Stimulated activated CD4-positive, alpha-beta T cell treated with anti-CD3 and anti-CD28 coated beads, Interleukin-12 subunit alpha, Interleukin-12 subunit beta, amount 100 ng/mL, for 4 hours (primary cell): Measurements from ENCODE around the gene NLRP11.
"Not testable (repeated sequence)": the region's sequence is repeated elsewhere in the genome, so short reads cannot be mapped to it uniquely, and the experiment has no call there.

Source experiments
- DNase-seq: peaks from one replicate; pipeline ENCODE4 v3.0.0-alpha.2; 2020

The NLRP11 gene

GRCh38 chr19:55777528-55777927 lies 54.3 kb downstream of the NLRP11 start:
- no peak for DNase-seq

DNA sequence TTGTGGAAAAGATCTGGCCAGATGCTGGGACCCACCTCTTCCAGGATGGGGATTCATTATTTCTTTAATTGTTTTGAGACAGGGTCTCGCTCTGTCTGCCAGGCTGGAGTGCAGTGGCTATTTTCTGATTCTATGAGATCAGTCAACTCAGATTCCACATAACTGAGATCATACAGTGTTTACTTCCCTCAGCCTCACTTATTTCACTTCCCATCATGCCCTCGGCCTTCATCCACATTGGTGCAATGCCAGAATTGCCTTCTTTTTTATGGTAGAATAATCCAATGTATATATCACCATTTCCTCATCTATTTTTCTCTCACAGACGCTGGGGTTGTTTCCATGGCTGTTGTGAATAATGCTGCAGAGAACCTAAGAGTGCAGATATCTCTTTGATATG lies 62.2 kb downstream of the NLRP11 start:
- not testable (repeated sequence) for DNase-seq

DNA sequence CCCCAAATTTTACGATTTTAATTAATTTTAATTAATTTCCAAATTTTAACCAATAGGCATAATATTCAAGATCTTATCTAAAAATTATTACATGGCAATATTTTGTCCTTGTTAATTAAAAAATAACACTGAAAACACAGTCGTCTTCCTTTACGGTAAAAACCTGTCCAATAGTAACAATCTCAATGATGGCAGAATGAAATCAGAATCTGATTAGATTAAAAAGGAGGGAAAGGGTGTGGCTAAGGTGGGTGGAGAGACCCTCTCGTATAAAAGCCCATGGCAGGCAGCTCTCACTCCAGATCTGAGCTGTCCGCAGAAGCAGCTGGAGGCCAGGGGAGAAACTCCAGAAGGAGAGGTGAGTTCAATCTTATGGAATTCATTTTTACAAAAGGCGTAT lies 63.0 kb downstream of the NLRP11 start, which contains the start of gene RFPL4AL1:
RFPL4AL1 (plus strand) TSS at position 301 of the 400 bp plus-strand sequence. CDS start 2,687 bp downstream, outside the sequence.
- not testable (repeated sequence) for DNase-seq

GRCh38 chr19:55766466-55766865 lies 65.3 kb downstream of the NLRP11 start:
- DNase-seq, result no peak

- not testable (repeated sequence) for DNase-seq
Measured at GRCh38 chr19:55758797-55759196, 73.0 kb downstream of the NLRP11 start, which contains the start of gene RFPL4A. RFPL4A (plus strand) TSS chr19:55759097; CDS start chr19:55761801, 2,704 bp downstream.

GRCh38 chr19:55756808-55757207 lies 75.0 kb downstream of the NLRP11 start:
- DNase-seq, result not testable (repeated sequence)

DNA sequence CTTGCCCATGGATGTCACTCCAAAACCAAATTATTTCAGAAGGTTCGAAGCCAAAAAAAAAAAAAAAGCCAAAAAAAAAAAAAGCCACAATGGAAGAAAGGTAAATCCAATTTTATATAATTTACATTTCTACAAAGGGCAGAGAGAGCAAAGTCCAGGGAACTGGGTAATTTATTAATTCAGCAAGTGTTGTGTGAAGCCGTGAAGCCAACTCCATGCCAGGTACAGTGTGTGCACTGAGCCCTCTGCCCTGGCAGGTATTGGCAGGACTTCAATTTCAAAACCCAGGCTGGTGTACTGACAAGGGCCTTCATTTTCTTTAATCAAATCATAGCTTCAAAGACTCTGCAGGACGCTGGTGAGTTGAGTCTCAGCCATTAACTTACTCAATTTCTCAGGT lies 78.4 kb downstream of the NLRP11 start:
- no peak for DNase-seq

GRCh38 chr19:55750715-55751114 lies 81.1 kb downstream of the NLRP11 start:
- no peak for DNase-seq

DNA sequence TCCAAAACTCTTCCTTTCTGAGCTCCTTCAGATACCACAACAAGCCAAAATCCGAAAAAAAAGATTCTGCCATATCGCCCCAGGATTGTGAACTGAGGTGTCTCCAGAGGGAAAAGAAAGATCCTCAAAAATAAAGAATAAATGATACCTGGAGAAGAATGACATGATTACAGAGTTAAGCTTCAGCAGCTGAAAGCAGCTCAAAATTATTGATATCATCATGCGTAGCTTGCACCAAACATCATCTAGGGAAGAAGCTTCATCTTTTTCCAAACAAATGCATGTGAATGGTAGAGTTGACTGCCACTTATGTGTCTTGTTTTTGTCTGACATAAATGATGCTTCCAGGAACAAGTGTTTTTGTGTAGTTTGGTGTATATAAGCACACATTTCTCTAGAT lies 93.5 kb downstream of the NLRP11 start, which contains the start of gene NLRP9:
NLRP9 (minus strand) TSS at position 101 of the 400 bp plus-strand sequence; CDS start at position 73, 28 bp downstream.
- DNase-seq, result no peak
